GM12872 (cell line): ENCODE results near the gene PKP4.

Source experiments
- CTCF ChIP-seq: IDR thresholded peaks from 3 replicates; pipeline ENCODE4 v1.5.1; 2011; ENCODE audit warnings: low read depth, mild to moderate bottlenecking, low read length, moderate library complexity; ENCODE audit not compliant: insufficient read depth

PKP4 gene

GRCh38 chr2:158463496-158464095, 6.8 kb downstream of the PKP4 start:
- no peak for TF ChIP-seq CTCF

GRCh38 chr2:158464426-158465281, 7.9 kb downstream of the PKP4 start:
- TF ChIP-seq CTCF, result peak; percentile 65

GRCh38 chr2:158467248-158467647, 10.5 kb downstream of the PKP4 start:
- TF ChIP-seq CTCF, result no peak

GRCh38 chr2:158473719-158474392, 17.1 kb downstream of the PKP4 start:
- no peak for TF ChIP-seq CTCF

- no peak for TF ChIP-seq CTCF
These were observed 20.4 kb downstream of the PKP4 start for GRCh38 chr2:158477202-158477601.

GRCh38 chr2:158478237-158478636, 21.5 kb downstream of the PKP4 start:
- no peak for TF ChIP-seq CTCF

GRCh38 chr2:158478816-158479215, 22.1 kb downstream of the PKP4 start:
- no peak for TF ChIP-seq CTCF
